HUES6 (cell line): ENCODE data around the gene SH2D6.

Experiments used
- H3K27ac ChIP-seq: 2 replicates; pipeline ENCODE4 v1.7.0; 2013; ENCODE audit warnings: low read depth, mild to moderate bottlenecking, low read length, inconsistent platforms
- H3K27me3 ChIP-seq: 2 replicates; pipeline ENCODE4 v1.6.1; 2013; ENCODE audit warnings: low read length; ENCODE audit not compliant: control insufficient read depth, insufficient read depth
- H3K36me3 ChIP-seq: 2 replicates; pipeline ENCODE4 v1.6.1; 2013; ENCODE audit warnings: low read length; ENCODE audit not compliant: control insufficient read depth, insufficient read depth
- H3K4me1 ChIP-seq: 2 replicates; pipeline ENCODE4 v1.6.1; 2013; ENCODE audit warnings: low read length; ENCODE audit not compliant: control insufficient read depth, insufficient read depth
- H3K4me3 ChIP-seq: 2 replicates; pipeline ENCODE4 v1.5.1; 2013; ENCODE audit warnings: low read depth, low read length
- H3K9ac ChIP-seq: one replicate; pipeline ENCODE4 v1.6.1; 2013; ENCODE audit warnings: mild to moderate bottlenecking, low read length
- H3K9me3 ChIP-seq: 2 replicates; pipeline ENCODE4 v1.6.1; 2013; ENCODE audit warnings: low read depth, low read length; ENCODE audit not compliant: control insufficient read depth, insufficient read depth

The SH2D6 gene

DNA sequence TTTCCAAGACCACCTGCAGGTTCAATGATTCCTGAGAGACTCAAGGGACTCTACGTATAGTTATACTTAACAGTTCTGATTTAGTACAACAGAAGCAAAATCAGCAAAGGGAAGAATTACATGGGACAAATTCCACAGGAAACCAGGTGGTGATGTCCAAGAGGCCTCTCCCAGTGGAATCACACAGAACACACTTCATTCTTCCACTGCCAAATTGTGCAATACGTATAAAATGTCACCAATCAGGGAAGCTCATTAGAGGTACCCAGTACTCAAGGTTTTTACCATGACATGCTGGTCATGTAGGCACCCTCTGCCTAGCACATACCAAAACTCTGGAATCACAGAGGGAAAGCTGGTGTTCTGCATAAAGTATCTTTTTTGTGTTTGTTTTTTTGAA is 30.8 kb upstream of the SH2D6 start:
- Histone ChIP-seq H3K4me3 (no peak overlapping the region), H3K36me3 (peaks cover 44% of the 10 kb centered on the region), H3K9me3 (no peaks in the 10 kb centered on the region), H3K27me3 (no peaks in the 10 kb centered on the region), H3K4me1 (peaks cover 14% of the 10 kb centered on the region; the same call in 1 of the 2 replicates), H3K9ac (no peak overlapping the region), H3K27ac (no peak overlapping the region)

DNA sequence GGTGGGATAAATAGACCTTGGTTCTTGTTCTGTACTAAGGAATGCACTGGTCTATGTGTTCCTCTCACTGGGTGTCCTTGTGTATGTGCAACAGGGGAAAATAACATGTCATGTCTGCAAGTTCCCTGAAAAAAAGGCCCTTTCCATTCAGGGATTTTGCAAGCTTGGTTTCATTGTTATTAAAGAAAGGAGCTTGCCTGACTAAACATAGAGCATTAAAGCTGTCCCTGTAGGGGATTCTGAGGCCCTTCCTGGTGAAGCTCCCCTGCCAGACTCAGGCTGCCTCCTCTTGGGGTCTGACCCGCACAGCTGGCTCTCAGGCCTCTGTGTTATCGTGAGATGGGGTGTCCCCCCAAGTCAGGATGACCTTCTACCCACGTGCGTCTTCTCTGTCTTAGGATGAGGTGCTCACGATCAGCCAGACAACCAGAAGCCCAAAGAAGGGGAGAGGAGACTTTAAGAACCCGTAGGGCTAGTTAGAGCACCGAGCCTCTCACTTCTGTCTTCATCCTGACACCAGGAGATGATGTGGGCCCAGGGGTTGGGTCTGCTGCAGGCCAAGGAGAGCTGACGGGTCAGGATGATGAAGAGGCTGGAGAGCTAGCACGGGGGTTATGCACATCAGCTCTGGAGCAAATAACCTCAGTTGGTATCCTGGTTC is 29.5 kb upstream of the SH2D6 start:
- Histone ChIP-seq H3K36me3 (peaks cover 49% of the 10 kb centered on the region), H3K9ac (no peak overlapping the region), H3K4me3 (no peak overlapping the region), H3K9me3 (no peaks in the 10 kb centered on the region), H3K4me1 (peaks cover 12% of the 10 kb centered on the region; the same call in 1 of the 2 replicates), H3K27me3 (no peaks in the 10 kb centered on the region), H3K27ac (no peak overlapping the region)

DNA sequence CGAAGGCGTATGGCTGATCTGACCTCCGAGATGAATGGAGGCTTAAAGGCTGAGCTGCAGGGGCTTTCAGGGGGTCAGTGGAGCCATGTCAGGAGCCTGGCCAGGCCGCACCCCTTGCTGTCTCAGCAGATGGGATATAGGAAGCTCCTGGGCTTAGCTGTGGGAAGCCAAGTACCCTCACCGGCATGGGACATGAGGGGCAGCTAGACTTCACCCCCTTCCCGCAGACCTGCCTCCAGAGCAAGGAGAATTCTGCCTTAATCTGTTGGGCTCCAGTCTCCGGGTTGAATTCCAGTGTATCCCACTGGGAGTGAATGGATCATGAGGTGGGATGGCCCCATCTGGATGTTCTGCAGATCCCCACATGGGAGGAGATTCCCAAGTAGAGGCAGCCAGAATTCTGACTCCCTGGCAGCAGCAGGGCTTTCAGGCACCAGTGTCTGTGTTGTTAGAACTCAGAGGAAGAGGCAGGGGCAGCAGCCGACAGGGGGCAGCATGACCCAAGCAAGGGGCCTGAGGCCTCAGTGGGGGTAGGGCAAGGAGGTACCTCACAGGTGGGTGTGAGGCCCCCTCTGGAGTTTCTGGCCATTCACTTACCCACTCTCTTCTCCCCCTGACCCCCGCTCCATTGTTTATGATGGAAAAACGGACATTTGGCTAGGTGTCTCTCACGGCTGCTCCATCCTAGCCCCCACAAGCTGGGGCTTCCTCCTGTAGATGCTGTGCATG is 27.4 kb upstream of the SH2D6 start:
- H3K4me1 ChIP-seq = no peaks in the 10 kb centered on the region
- peaks cover 59% of the 10 kb centered on the region for H3K36me3 ChIP-seq
- H3K27me3 ChIP-seq = no peaks in the 10 kb centered on the region
- no peaks in the 10 kb centered on the region for H3K9me3 ChIP-seq
- H3K4me3 ChIP-seq = no peak overlapping the region
- no peak overlapping the region for H3K27ac ChIP-seq
- H3K9ac ChIP-seq = no peak overlapping the region

DNA sequence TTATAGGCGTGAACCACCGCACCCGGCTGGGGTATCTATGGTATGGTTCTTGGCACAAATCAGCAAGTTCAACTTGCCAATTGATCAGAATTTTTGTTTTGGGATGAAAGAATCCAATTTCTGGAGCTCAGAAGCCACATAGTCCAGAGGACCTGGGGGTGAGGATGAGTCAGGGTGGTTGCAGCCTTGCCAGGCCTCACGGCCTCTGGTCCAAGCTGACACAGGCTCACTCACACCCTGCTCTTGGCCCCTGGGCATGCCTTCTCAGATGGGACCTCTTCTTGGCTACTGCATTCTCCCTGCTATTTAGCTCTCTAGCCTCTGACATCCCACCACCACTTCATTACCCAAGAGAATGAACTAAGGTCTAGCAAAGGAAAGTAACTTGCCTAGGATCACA is 24.7 kb upstream of the SH2D6 start:
- Histone ChIP-seq H3K27ac (no peak overlapping the region), H3K9ac (no peak overlapping the region), H3K27me3 (no peaks in the 10 kb centered on the region), H3K4me1 (no peaks in the 10 kb centered on the region), H3K36me3 (peaks cover 68% of the 10 kb centered on the region), H3K9me3 (no peaks in the 10 kb centered on the region), H3K4me3 (no peak overlapping the region)

DNA sequence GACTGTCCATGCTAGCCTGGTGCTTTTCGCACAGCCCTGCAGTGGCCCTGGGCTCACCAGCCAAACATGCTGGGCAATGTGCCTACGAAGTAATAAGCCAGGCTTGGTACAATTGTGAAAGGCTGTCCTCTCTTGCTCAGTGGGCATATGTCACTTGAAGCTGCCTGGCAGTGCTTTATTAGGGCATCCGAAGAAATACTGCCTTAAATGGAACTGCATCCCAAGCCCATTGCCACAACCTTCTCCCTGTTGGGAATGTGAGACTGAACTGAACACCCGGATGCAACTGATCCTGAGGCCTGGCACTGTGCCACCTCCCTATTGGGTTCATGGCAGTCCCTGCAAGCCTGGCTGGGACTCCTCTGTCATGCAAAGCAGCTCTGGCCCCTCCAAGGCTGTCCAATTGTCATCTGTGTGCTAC is 24.2 kb upstream of the SH2D6 start:
- H3K27me3 ChIP-seq = no peaks in the 10 kb centered on the region
- H3K9ac ChIP-seq = no peak overlapping the region
- no peak overlapping the region for H3K27ac ChIP-seq
- no peak overlapping the region for H3K4me3 ChIP-seq
- H3K4me1 ChIP-seq = no peaks in the 10 kb centered on the region
- H3K36me3 ChIP-seq = peaks cover 71% of the 10 kb centered on the region
- H3K9me3 ChIP-seq = no peaks in the 10 kb centered on the region

DNA sequence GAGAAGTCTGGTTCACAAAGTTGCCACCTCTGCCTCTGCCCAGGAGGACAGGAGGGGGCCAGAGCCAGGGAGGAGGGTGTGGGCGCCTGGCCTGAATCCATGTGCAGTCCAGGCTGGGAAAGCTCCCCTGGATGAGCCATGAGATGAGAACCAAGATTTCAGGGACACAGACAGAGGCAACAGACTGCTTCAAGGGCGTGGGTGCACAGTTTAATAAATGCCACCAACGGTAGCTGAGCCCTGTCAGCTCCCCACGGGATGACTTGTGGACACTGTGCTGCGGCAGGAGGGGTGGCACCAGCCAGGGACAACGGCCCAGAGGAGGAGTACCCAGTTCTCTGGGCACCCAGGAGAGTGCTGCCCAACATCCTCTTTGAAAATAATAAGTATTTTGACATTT is 23.5 kb upstream of the SH2D6 start:
- no peaks in the 10 kb centered on the region for H3K4me1 ChIP-seq
- H3K9me3 ChIP-seq = no peaks in the 10 kb centered on the region
- H3K27me3 ChIP-seq = no peaks in the 10 kb centered on the region
- no peak overlapping the region for H3K9ac ChIP-seq
- H3K27ac ChIP-seq = no peak overlapping the region
- no peak overlapping the region for H3K4me3 ChIP-seq
- peaks cover 69% of the 10 kb centered on the region for H3K36me3 ChIP-seq

DNA sequence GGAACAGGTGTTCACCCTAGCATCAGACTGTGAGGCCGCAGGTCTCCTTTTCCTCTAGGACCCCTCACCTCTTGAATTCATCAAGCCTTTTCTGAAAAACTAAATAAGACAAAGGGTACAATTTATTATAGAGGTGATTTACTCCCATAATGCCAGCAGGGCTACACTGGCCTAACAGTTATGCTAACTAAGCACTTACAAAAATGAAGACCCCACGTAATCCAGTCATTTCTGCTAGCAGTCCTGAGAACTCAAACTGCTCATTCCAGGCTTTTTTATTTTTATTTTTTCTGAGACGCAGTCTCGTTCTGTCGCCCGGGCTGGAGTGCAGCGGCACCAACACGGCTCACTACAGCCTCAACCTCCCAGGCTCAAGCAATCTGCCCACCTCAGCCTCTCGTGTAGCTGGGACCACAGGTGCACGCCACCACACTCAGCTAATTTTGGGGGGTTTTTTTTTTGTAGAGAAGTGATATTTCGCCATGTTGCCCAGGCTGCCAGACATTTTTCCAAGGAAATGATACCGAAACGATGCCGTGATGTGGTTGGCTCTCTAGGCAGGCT is 22.5 kb upstream of the SH2D6 start:
- Histone ChIP-seq H3K27me3 (no peaks in the 10 kb centered on the region), H3K4me3 (no peak overlapping the region), H3K9me3 (no peaks in the 10 kb centered on the region), H3K9ac (no peak overlapping the region), H3K27ac (no peak overlapping the region), H3K36me3 (peaks cover 70% of the 10 kb centered on the region), H3K4me1 (no peaks in the 10 kb centered on the region)

DNA sequence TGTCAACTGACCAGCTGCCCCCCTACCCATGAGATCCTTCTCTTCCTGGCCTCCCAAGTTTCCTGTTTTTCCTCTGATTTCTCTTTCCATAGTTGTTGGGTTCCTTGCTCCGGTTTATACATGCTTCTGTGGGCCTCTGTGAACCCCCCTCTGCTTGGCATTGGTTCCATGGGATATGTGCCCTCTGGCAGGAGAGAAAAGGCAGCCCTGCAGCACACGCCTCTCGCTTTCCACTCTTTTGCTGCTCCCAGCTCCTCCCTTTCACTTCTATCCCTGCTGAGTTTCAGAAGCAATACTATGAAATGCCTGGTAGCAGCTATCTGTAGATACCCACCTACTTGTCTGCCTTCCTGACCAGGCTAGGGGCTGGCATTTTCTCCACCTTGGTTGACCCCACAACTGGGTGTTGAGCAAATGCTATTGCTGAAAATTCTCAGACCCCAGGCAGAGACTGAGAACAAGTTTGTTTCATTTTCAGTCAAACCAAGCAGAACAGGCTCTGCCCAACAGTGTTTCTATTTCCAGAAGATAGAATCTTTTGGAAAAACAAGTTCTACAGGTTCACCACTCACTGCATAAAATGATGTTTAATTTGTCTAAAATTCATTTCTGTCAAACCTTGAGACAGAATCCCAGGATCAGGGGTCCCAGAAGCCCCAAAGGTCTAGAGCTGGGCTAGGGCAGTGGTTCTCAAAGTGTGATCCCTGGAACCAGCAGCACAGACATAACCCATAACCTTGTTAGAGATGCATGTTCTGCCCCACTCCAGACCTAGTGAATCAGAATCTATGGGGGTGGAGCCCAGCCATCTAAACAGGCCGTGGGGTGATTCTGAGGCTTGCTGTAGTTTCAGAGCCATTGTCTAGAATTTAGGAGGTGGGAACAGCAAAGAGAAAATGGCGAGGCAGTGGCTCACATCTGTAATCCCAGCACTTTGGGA is 21.7 kb upstream of the SH2D6 start:
- H3K27ac ChIP-seq = no peak overlapping the region
- H3K9ac ChIP-seq = no peak overlapping the region
- no peaks in the 10 kb centered on the region for H3K27me3 ChIP-seq
- H3K4me1 ChIP-seq = no peaks in the 10 kb centered on the region
- H3K4me3 ChIP-seq = no peak overlapping the region
- H3K9me3 ChIP-seq = no peaks in the 10 kb centered on the region
- peaks cover 73% of the 10 kb centered on the region for H3K36me3 ChIP-seq

DNA sequence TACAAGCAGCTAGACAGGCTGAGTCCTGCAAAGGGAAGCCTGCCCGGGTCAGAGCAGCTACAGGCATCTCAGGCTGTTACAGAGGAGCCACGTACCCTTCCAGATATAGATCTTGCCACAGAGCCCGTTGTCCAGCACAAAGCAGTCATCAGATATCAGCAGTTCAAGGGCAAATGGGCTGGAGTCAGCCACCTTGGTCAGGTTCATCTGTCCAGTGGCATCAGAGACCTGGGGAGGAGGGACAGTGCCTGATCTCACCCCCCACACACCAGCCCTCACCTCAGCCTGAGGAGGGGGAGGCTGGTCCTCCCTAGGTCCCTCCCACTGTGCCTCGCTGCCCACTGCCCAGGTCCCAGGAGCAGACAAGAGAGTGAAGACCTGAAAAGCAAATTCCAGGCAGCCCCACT is 20.6 kb upstream of the SH2D6 start:
- Histone ChIP-seq H3K4me1 (no peaks in the 10 kb centered on the region), H3K27ac (no peak overlapping the region), H3K9ac (no peak overlapping the region), H3K4me3 (no peak overlapping the region), H3K36me3 (peaks cover 71% of the 10 kb centered on the region), H3K27me3 (no peaks in the 10 kb centered on the region), H3K9me3 (no peaks in the 10 kb centered on the region)

DNA sequence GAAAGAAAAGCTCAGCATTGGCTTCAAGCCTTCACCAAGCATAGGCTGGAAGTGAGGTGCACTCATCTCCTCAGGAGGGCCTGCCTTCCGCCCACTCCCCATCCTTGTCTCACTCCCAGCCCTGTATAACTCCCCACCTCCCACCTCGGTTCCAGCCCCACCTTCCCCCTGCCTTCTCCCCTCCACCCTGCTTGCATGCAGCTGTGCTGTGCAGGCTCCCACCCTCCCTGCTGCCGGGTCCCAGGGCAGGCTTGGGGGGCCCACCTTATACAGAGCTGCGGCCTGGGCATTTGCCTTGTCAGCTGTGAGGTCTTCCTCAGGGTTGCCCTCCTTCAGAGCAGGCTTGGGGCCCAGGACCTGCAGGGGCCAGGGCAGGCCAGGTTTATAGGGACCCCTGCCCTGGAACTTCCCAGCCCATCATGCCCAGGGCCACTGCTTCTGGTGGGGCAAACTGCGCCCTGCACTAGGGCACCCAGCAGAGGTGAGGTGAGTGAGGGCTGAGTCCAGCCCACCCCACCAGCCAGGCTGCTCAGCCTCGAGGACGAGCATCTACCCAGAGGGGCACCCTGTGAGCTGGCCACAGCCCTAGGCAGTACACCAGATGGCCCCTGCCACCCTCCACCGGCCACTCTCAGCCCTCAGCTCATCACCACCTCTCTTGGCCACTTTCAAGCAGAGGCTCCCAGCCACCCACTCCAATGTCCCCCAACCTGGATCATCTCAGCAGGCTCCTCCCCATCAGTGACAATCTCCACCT is 19.9 kb upstream of the SH2D6 start:
- Histone ChIP-seq H3K27ac (no peak overlapping the region), H3K4me1 (no peaks in the 10 kb centered on the region), H3K9me3 (no peaks in the 10 kb centered on the region), H3K4me3 (no peak overlapping the region), H3K27me3 (no peaks in the 10 kb centered on the region), H3K36me3 (peaks cover 70% of the 10 kb centered on the region), H3K9ac (no peak overlapping the region)
